GM19025 (cell line): ENCODE measurements around the gene TMA16.
A peak's percentile ranks its signal among the peaks of the same experiment; 100 is the strongest.

Source experiments
- ATAC-seq: cut with Tn5 transposase; IDR thresholded peaks from one replicate; pipeline ENCODE4 v1.9.1; 2021; ENCODE audit warnings: mild to moderate bottlenecking, low read depth, moderate library complexity; ENCODE audit not compliant: unreplicated experiment

TMA16 gene

GRCh38 chr4:163558539-163559044 lies 64.1 kb downstream of the TMA16 start:
- no peak for ATAC-seq

- ATAC-seq: peak; percentile 81
These were observed 68.0 kb downstream of the TMA16 start for GRCh38 chr4:163562496-163562895.

GRCh38 chr4:163563592-163563991 lies 69.1 kb downstream of the TMA16 start:
- no peak for ATAC-seq

DNA sequence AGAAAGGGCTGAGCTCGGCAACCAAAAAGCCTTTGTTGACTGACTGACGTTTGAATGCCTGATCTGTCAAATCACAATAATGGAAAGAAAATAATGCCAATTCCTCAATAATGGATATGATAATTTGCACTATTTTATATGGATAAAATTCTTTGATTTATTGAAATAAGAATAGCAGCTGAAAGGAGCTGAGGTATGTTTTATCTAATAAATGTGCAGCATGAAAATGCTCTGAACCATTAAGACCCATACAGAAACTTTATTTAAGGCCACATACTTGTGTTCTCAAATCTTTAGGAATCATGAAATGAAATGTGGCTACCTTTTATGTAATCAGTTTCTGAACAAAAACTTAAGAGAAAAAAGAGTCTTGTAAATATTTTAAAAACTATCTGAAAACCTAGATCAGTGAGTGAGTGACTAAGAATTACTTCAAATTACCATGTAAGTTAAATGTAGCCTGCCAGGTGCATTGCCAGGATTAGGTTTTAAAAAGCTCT lies 69.8 kb downstream of the TMA16 start:
- ATAC-seq: no peak

DNA sequence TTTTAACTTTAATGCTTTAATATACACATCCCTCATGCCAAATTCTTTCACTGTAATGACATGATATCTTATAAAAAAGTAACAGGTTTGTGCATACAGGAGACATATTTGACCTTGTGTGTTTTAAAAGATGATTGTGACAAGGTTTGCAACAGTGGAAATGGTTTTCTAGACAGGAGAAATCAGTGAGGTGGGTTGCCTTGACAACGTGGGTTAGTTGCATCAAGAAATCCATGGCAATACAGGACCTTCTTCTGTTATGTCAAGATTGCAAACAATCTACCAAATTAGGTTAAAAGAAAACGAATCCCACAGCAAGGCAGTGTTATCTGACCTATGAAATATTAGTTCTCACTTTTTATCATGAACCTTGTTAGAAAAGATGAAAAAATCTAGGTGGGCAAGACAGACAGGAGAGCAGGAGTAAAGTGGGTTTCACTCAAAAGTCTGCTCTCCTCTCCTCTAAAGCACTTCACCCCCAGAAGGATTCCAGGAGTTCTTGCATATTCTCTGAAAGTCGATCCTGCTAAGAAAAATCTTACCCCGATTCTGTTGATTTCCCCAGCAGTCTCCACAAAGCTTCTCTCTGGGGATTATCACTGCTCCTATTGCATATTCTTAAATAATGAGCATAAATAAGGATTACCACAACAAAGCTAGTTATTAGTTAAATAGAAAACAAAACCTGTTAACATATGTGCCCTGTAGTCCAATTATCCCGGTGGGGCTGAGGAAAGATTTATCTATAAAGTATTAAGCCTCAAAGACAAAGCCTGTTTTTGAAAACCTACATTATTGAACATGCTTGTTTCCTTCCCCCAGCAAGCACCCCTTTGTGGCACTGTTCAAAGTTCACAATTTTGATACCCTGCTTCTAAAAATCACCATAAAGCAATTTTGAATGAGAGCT lies 71.0 kb downstream of the TMA16 start:
- no peak for ATAC-seq

- no peak for ATAC-seq
These were observed 71.8 kb downstream of the TMA16 start for GRCh38 chr4:163566257-163566796.

DNA sequence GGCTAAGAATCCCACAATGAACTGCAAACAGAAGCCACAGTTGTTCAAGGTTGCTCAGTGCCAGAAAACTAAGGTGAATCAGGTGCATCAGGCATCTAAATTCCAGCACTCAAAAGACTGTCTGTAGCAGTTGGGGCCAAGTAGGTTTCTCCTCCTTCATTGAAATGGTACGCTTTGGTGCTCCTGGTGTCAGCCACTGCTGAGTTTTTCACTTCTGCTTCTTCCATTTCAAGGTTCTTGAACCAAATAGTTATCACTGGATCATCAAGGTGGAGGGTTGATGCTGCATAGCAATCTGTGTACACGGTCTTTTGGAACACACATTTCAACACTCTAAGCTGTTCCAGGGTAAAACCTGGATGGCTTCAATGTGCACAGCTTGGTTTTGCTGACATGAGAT lies 74.4 kb downstream of the TMA16 start:
- no peak for ATAC-seq
